IPS-18c (cell line): ENCODE measurements around the gene EID3.
A peak's percentile ranks its signal among the peaks of the same experiment; 100 is the strongest.
"Not testable (repeated sequence)": the region's sequence is repeated elsewhere in the genome, so short reads cannot be mapped to it uniquely, and the experiment has no call there.

Source experiments
- H3K4me3 ChIP-seq: 2 replicates; pipeline ENCODE4 v1.7.0; 2013; ENCODE audit warnings: low read depth, mild to moderate bottlenecking, low read length, moderate library complexity; ENCODE audit not compliant: insufficient read depth
- H3K9me3 ChIP-seq: one replicate; pipeline ENCODE4 v1.6.1; 2013; ENCODE audit warnings: mild to moderate bottlenecking, low read length, moderate library complexity; ENCODE audit not compliant: control insufficient read depth, insufficient read depth

Gene EID3

GRCh38 chr12:104285740-104286515 lies 17.6 kb upstream of the EID3 start:
- Histone ChIP-seq H3K4me3 (no peak overlapping the region; the same call in 1 of the 2 replicates), H3K9me3 (peaks cover 4% of the 10 kb centered on the region)

GRCh38 chr12:104286516-104287482 lies 16.7 kb upstream of the EID3 start:
- H3K9me3 ChIP-seq, result peaks cover 4% of the 10 kb centered on the region
- H3K4me3 ChIP-seq, result peak overlapping the region; percentile 90

GRCh38 chr12:104288635-104289274 lies 14.8 kb upstream of the EID3 start:
- H3K9me3 ChIP-seq, result no peaks in the 10 kb centered on the region

GRCh38 chr12:104290320-104290719 lies 13.2 kb upstream of the EID3 start:
- H3K4me3 ChIP-seq, result no peak overlapping the region

More at GRCh38 chr12:104288635-104289274, 14.8 kb upstream of the EID3 start:
- H3K4me3 ChIP-seq, result peak overlapping the region; percentile 90

GRCh38 chr12:104290855-104291254 lies 12.7 kb upstream of the EID3 start:
- Histone ChIP-seq H3K4me3 (no peak overlapping the region), H3K9me3 (no peaks in the 10 kb centered on the region)

More at GRCh38 chr12:104290320-104290719, 13.2 kb upstream of the EID3 start:
- no peaks in the 10 kb centered on the region for H3K9me3 ChIP-seq

GRCh38 chr12:104291867-104292524 lies 11.5 kb upstream of the EID3 start:
- no peaks in the 10 kb centered on the region for H3K9me3 ChIP-seq
- H3K4me3 ChIP-seq, result no peak overlapping the region

GRCh38 chr12:104292872-104293794 lies 10.4 kb upstream of the EID3 start:
- H3K4me3 ChIP-seq, result no peak overlapping the region

GRCh38 chr12:104294158-104294859 lies 9.2 kb upstream of the EID3 start:
- H3K9me3 ChIP-seq, H3K4me3 ChIP-seq: not testable (repeated sequence)

More at GRCh38 chr12:104292872-104293794, 10.4 kb upstream of the EID3 start:
- H3K9me3 ChIP-seq, result no peaks in the 10 kb centered on the region

GRCh38 chr12:104294927-104295668 lies 8.4 kb upstream of the EID3 start:
- H3K4me3 ChIP-seq, result no peak overlapping the region
- H3K9me3 ChIP-seq, result no peaks in the 10 kb centered on the region

- Histone ChIP-seq H3K4me3 (no peak overlapping the region), H3K9me3 (peaks cover 1% of the 10 kb centered on the region)
Observed at GRCh38 chr12:104295954-104296353, 7.6 kb upstream of the EID3 start.

GRCh38 chr12:104296718-104297117 lies 6.8 kb upstream of the EID3 start:
- H3K9me3 ChIP-seq, result peaks cover 2% of the 10 kb centered on the region
- no peak overlapping the region for H3K4me3 ChIP-seq

GRCh38 chr12:104297477-104298113 lies 5.9 kb upstream of the EID3 start:
- no peak overlapping the region for H3K4me3 ChIP-seq
- peaks cover 2% of the 10 kb centered on the region for H3K9me3 ChIP-seq

- H3K4me3 ChIP-seq, result no peak overlapping the region
Observed at GRCh38 chr12:104299842-104300481, 3.6 kb upstream of the EID3 start.

More at GRCh38 chr12:104299842-104300481, 3.6 kb upstream of the EID3 start:
- peaks cover 4% of the 10 kb centered on the region for H3K9me3 ChIP-seq
